ENCODE data around the gene CYP19A1.
"Not testable (repeated sequence)": the region's sequence is repeated elsewhere in the genome, so short reads cannot be mapped to it uniquely, and the experiment has no call there.

CYP19A1 gene

DNA sequence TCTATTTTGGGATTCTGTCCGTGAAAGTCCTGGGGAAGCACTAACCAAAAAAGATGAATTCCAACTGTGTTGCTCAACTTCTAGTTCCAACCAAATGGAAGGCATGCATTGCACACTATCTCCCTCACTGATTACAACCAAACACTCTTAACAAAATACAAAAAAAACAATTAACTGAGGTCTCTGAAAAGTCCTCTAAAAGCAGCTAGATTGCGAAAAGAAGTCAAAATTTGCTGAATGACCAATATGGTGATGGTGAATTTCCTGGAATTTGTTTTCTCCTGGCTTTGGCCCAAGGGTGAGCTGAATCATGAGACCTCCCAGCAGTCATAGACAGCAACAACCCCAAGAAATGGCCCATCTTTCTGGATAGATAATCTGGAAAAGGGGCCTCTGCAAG is 28.3 kb downstream of the CYP19A1 start:
- TF ChIP-seq GATA1 (IDR thresholded peaks at IDR 0.05; ENCODE audit: low read depth, low read length): no peak
- TF ChIP-seq POLR2A (IDR thresholded peaks at IDR 0.05; ENCODE audit: low read length): no peak
- DNase-seq: no peak

DNA sequence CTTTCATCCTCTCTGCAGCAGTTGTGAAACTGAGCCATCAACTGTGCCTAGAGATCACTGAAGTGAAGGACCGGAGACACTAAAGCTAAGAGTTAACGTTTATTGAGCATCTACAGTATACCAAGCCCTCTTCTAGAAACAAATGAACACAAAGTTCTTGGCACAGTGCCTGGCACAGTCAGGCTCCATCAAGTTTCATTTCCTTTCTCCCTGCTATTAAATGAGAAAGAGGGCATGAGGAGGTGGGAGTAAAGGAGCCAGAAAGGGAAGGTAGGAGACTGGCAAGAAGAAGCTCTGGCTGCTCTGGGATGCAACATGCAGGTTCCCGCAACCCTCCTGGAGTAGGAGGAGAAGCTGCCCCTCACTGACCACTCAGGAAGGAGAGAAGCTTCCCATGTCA is 30.6 kb downstream of the CYP19A1 start:
- DNase-seq: no peak
- TF ChIP-seq POLR2A (IDR thresholded peaks at IDR 0.05; ENCODE audit: low read length) (no peak), GATA1 (IDR thresholded peaks at IDR 0.05; ENCODE audit: low read depth, low read length) (no peak)

DNA sequence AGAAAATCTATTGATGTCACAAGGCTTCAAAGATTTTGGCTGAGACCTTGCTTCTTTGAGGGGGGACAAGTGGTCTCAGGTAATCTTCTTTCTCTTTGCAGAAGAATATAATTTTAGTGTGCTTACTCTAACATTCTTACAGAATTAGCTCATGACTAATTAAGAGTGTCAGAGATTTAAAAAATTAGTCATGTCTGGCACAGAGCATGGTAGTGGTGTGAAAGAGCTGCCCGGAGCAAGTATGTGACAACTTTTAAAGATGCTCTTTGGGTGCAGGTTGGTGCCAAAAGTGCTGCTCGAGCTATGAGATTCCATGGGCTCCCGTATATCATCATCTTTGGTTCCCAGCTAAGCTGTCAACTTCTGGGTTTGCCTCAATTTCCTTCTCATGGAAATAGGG is 31.1 kb downstream of the CYP19A1 start:
- DNase-seq: no peak
- no peak for TF ChIP-seq POLR2A (IDR thresholded peaks at IDR 0.05; ENCODE audit: low read length)

DNA sequence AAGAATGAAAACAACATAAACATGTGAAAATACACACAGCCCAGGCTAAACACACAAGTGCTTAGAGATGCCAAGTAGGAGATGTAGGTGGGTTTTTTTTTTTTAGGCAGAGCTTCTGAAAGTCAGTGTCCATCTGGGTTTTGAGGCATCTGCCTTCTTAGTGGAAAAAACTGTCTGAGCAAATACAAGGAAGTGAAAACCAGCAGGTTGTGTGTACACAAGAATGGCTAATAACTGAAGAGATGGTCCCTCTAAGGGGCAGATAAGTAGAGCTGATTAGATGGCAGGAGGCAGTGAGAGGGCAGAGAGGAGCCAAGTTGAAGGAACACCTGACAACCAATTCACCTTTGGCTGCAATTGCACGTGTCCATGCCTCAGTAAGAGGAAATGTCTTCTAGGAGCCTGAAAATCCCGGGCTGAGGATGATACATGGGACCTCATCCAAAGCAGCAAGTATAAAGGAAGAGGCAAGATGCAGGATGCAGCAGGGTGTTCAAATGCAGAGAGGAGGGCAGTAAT is 34.9 kb downstream of the CYP19A1 start:
- DNase-seq: no peak
- TF ChIP-seq GATA1 (IDR thresholded peaks at IDR 0.05; ENCODE audit: low read depth, low read length) (no peak), POLR2A (IDR thresholded peaks at IDR 0.05; ENCODE audit: low read length) (no peak)

DNA sequence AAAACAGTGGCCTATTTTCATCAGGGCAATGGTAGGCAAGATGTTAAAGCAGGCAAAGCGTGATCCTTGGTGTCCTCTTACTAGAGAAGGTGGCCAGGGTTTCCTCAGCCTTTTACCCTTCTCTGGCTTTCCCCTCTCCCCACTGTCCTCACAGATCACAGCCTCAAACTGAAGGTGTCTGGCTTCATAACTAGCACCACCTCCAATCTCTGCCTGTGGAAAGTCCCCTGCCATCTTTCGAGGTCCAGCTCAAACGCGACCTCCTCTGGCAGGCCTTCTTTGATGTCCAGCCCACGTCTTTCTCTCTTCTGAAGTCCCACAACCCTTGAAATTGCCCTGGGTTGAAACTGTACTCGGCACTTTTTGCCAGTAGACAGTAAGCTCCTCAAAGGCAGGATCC is 35.9 kb downstream of the CYP19A1 start:
- TF ChIP-seq POLR2A (IDR thresholded peaks at IDR 0.05; ENCODE audit: low read length) (no peak), GATA1 (IDR thresholded peaks at IDR 0.05; ENCODE audit: low read depth, low read length) (no peak)

DNA sequence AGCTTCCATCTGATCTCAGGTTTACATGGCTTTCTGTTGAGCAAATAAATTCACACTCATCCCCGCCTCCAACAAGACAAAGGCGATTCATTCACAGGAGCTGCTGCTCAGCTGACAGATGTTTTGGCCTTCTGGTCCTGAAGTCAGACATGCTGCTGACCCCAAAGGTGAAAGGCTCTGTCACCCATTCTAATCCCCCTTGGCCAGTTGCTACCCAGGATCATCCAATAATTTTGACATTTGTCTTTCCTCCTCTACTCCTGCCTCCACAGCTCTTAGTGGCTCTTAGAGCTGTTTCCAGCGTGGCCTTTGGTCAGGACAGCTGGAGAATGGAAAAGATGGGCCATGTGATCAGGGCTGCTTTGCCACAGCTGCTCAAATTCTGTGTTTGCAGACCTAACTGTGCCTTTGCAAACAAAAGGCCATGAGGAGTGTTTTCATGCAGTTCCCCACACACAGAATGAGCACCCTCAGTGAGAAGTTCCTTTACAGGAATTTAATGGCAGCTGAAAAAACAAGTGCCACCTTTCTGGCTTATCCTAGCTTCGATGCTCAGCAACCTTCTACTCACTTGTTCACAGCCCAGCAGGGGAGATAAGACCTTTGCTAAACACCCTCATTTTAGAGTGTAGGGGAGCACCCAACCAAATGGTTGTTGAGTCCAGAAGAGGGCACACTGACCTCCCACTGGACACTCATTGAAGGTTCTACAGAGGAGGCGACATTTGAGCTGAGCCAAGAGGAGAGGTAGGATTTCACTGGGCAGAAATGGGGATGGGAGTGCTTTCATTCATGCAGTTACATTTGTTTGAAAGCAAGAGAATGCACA is 39.0 kb downstream of the CYP19A1 start:
- TF ChIP-seq GATA1 (IDR thresholded peaks at IDR 0.05; ENCODE audit: low read depth, low read length) (no peak), POLR2A (IDR thresholded peaks at IDR 0.05; ENCODE audit: low read length) (no peak)
- DNase-seq: no peak

More for the DNA sequence above, 35.9 kb downstream of the CYP19A1 start:
- DNase-seq: no peak

DNA sequence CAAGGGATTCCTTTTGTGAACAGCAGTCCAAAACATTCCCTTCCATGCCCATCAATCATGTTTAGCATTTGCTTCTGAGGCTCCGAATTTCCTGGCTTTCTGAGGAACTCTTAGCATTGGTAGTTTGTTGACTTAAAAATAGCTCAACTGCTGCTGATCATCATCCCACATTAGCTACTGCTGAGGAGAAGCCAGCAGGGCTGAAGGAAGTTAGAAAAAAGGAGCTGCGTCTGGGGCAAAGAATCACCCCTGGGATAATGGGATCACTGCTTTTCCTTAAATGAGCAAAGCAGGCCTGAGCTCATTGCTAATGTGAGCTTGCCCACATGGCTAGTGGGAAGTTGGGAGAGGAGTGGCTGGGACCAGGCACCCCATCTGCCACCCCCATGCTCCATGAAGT is 39.8 kb downstream of the CYP19A1 start:
- no peak for DNase-seq
- no peak for TF ChIP-seq GATA1 (IDR thresholded peaks at IDR 0.05; ENCODE audit: low read depth, low read length)
- no peak for TF ChIP-seq POLR2A (IDR thresholded peaks at IDR 0.05; ENCODE audit: low read length)

DNA sequence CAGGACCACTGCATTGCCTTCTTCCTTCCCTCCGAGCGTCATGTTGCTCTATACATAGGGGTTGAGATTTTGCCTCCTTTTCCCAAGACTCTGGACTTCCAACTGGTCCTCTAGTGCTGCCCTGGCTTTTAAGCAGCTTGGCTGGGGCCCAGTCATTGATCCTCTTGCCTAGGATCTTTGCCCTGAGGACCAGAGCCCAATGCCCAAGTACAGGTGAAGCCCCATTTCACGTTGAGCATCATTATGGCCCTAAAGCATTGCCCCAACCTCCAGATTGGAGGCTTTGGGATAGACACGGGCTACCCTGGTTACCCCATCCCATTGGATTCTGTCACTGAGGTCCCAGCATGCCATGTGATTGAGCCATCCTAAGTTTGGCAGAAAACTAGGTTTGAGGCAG is 47.7 kb downstream of the CYP19A1 start:
- no peak for DNase-seq
- TF ChIP-seq POLR2A (IDR thresholded peaks at IDR 0.05; ENCODE audit: low read length) (no peak), GATA1 (IDR thresholded peaks at IDR 0.05; ENCODE audit: low read depth, low read length) (no peak)

DNA sequence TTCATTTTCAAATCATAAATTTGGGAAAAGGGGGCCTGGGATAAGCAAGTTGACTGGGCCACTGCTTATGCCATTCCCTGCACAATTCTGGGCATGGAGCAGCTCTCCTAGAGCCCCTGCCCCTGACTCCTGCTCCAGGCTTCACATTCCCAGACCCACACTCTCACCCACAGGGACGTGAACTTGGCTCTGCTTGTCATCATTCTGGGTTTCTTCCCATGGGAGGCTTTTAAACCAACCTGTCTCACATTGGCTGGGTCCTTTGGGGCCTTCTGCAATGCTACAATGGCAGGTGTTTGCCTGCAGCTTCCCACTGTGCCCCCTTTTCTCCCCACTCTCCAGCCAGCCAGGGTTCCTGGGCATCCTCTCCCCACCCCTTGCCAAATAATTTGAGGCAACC is 49.1 kb downstream of the CYP19A1 start:
- DNase-seq: no peak
- TF ChIP-seq GATA1 (IDR thresholded peaks at IDR 0.05; ENCODE audit: low read depth, low read length) (no peak), POLR2A (IDR thresholded peaks at IDR 0.05; ENCODE audit: low read length) (no peak)

DNA sequence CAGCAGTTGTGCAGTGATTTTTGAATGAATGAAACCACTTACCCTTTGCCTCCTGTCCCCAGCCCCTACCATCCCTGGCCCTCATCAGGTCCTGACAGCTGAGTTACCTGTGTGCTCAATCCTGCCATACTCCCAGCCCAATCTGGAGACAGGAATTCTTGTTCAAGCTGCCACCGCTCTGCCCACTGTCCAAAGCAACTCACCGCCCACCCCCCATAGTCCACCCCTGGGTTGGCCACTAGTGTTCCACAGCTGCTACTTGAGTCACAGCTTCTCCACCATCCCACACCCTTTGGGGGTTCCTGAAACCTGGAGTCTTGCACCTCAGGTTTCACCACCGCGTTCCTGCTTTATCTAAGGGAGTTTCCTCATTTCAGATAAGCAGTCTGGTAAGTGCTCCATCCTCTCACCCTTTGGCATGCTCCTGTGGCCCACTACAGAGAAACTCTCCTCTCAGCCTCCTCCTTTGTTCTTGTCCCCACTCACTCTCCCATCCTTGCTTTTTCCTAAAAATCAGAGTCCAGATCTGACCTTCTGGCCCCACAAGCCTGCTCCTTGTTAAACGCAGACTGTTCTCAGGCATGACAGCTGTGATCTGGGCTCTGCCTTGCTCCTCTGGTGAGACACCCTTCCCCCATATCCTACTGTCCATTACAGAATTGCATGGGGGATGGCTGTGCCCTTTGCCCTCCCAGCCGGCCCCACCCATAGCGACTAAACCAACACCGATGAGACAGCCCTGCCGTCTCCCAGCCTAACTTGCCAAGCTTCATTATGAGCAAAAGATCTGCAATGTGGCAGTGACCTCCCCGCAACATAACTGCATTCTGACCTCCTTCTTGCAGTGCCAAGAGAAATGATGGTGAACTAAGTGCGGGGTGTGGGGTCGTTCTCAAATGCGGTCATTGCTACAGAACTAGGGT is 50.0 kb downstream of the CYP19A1 start:
- TF ChIP-seq POLR2A (IDR thresholded peaks at IDR 0.05; ENCODE audit: low read length): no peak
- no peak for DNase-seq

DNA sequence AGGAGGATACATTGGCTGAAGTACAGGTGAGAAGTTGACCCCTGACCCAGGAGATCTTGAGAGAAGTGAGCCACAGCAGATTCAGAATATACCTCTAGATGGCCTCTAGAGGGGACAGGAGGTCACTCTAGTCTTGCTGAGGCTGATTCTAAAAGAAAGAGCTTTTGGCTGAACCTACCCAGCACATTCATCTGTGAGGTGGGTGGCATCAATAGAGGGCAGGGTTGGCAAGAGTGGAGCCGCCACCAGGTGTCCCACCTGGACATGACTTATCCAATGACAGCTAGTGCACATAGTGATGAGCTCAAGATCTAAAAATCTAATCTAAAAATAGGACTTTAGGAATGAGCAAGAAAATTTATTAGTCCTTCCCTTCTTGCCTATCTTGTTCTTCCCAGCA is 51.6 kb downstream of the CYP19A1 start:
- no peak for TF ChIP-seq POLR2A (IDR thresholded peaks at IDR 0.05; ENCODE audit: low read length)
- TF ChIP-seq GATA1 (IDR thresholded peaks at IDR 0.05; ENCODE audit: low read depth, low read length): no peak
- no peak for DNase-seq

DNA sequence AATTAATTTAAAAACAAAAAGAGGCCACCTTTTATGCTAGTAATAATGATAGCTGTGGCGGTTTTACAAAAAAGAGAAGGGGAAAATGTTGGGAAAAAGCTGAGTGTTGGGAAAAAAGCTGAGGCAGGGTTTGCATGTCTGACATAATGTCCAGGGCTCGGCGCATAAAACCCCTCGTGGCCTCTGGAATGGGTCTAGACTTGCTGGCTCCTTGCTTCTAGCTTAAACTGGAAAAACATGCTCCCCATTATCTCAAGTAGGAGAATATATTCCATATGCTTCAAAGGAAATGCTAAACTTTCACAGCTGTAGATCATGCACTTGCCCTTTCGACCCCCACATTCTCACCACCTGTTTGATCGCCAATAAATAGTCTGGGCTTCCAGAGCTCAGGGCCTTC is 53.0 kb downstream of the CYP19A1 start:
- no peak for DNase-seq
- TF ChIP-seq GATA1 (IDR thresholded peaks at IDR 0.05; ENCODE audit: low read depth, low read length) (no peak), POLR2A (IDR thresholded peaks at IDR 0.05; ENCODE audit: low read length) (no peak)

DNA sequence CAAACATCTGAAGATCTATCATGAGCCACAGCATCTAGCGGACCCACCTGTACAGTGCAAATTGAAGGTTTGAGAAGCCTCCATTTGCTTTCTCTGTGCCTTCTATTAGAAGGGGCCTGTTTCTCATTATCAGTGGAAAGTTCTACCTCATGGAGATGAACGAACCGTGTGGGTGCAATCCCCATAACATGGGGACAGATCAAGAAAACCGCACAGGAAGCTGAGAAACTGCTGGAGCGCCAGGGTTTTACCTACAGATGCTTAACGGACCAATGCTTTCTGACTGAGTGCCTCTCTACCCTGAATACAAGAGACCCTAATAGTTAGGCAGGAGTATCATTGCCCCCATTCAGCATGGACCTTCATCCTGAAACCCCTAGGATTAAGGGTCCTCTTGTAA is 53.5 kb downstream of the CYP19A1 start:
- TF ChIP-seq POLR2A (IDR thresholded peaks at IDR 0.05; ENCODE audit: low read length) (no peak), GATA1 (IDR thresholded peaks at IDR 0.05; ENCODE audit: low read depth, low read length) (no peak)
- no peak for DNase-seq

DNA sequence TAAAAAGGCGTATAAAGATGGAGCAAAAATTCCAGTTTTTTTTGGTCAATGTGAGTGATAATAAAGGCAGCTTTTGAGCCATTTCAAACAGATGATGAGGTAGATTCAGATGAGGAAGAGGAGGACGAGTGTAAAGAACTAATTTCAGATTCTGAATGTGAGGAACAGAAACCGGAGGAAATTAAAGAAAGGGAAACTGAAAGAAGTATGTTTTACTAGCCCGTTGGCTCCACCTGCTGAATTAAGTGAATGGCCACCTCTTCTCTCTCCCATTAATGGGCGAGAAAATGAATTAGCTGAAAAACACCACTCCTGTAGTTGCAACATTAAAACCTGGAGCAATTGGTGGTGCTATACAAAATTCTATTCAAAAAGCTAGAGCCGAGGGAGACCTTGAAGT is 55.4 kb downstream of the CYP19A1 start:
- no peak for TF ChIP-seq POLR2A (IDR thresholded peaks at IDR 0.05; ENCODE audit: low read length)
- no peak for TF ChIP-seq GATA1 (IDR thresholded peaks at IDR 0.05; ENCODE audit: low read depth, low read length)
- no peak for DNase-seq

DNA sequence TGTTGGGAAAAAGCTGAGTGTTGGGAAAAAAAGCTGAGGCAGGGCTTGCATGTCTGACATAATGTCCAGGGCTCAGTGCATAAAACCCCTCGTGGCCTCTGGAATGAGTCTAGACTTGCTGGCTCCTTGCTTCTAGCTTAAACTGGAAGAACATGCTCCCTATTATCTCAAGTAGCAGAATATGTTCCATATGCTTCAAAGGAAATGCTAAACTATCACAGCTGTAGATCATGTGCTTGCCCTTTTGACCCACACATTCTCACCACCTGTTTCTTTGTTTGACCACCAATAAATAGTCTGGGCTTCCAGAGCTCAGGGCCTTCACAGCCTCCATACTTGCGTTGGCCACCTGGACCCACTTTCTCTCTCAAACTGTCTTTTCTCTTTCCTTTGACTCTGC is 56.2 kb downstream of the CYP19A1 start:
- not testable (repeated sequence) for DNase-seq

All from erythroblast (primary cell).